HUES48 (cell line): ENCODE results near the gene PCDHGA10.
"Not testable (repeated sequence)": the region's sequence is repeated elsewhere in the genome, so short reads cannot be mapped to it uniquely, and the experiment has no call there.

Source experiments
- H3K27ac ChIP-seq: one replicate; pipeline ENCODE4 v1.7.0; 2013; ENCODE audit warnings: low read depth, low read length, inconsistent platforms
- H3K27me3 ChIP-seq: 2 replicates; pipeline ENCODE4 v1.6.1; 2013; ENCODE audit warnings: mild to moderate bottlenecking, low read length; ENCODE audit not compliant: control insufficient read depth, insufficient read depth
- H3K36me3 ChIP-seq: 2 replicates; pipeline ENCODE4 v1.6.1; 2013; ENCODE audit warnings: low read length; ENCODE audit not compliant: control insufficient read depth, insufficient read depth
- H3K4me1 ChIP-seq: 2 replicates; pipeline ENCODE4 v1.6.1; 2013; ENCODE audit warnings: mild to moderate bottlenecking, low read length; ENCODE audit not compliant: control insufficient read depth, insufficient read depth
- H3K4me3 ChIP-seq: 2 replicates; pipeline ENCODE4 v1.5.1; 2013; ENCODE audit warnings: mild to moderate bottlenecking, low read depth, low read length
- H3K9ac ChIP-seq: 2 replicates; pipeline ENCODE4 v1.6.1; 2013; ENCODE audit warnings: mild to moderate bottlenecking, low read depth, low read length, moderate library complexity
- H3K9me3 ChIP-seq: 2 replicates; pipeline ENCODE4 v1.6.1; 2013; ENCODE audit warnings: low read length; ENCODE audit not compliant: control insufficient read depth, insufficient read depth

PCDHGA10 gene

GRCh38 chr5:141382469-141383294, 30.1 kb upstream of the PCDHGA10 start, which contains the start of gene PCDHGA7:
TSS of gene PCDHGA7 (plus strand) at chr5:141382742. CDS start at chr5:141382900, 158 bp downstream.
- H3K4me3 ChIP-seq: no peak within 1 kb of the TSS
- H3K36me3 ChIP-seq: no peaks in the 10 kb centered on the region
- no peak within 1 kb of the TSS for H3K27ac ChIP-seq
- H3K9me3 ChIP-seq: peaks cover 43% of the 10 kb centered on the region
- no peaks in the 10 kb centered on the region for H3K4me1 ChIP-seq
- no peak within 1 kb of the TSS for H3K9ac ChIP-seq
- H3K27me3 ChIP-seq: no peaks in the 10 kb centered on the region

GRCh38 chr5:141383345-141383744, 29.4 kb upstream of the PCDHGA10 start:
- no peak overlapping the region for H3K27ac ChIP-seq
- H3K27me3 ChIP-seq: 0 out of 2 replicates have a peak, but pooled peaks cover 1% of the 10 kb centered on the region
- H3K36me3 ChIP-seq: no peaks in the 10 kb centered on the region
- H3K9me3 ChIP-seq: peaks cover 45% of the 10 kb centered on the region
- no peaks in the 10 kb centered on the region for H3K4me1 ChIP-seq
- H3K9ac ChIP-seq: no peak overlapping the region
- H3K4me3 ChIP-seq: no peak overlapping the region

GRCh38 chr5:141384471-141385267, 28.1 kb upstream of the PCDHGA10 start:
- Histone ChIP-seq H3K9me3 (peaks cover 59% of the 10 kb centered on the region), H3K27ac (no peak overlapping the region)

GRCh38 chr5:141387557-141388311, 25.1 kb upstream of the PCDHGA10 start, which contains the start of gene PCDHGB4:
TSS of gene PCDHGB4 (plus strand) at chr5:141387698. CDS start at chr5:141387885, 187 bp downstream.
- H3K36me3 ChIP-seq, H3K4me1 ChIP-seq, H3K27ac ChIP-seq, H3K9ac ChIP-seq, H3K27me3 ChIP-seq: not testable (repeated sequence)
- peak within 1 kb of the TSS; percentile 63 for H3K4me3 ChIP-seq
- peaks cover 79% of the 10 kb centered on the region for H3K9me3 ChIP-seq

More at GRCh38 chr5:141384471-141385267, 28.1 kb upstream of the PCDHGA10 start:
- no peaks in the 10 kb centered on the region for H3K36me3 ChIP-seq
- H3K4me1 ChIP-seq: no peaks in the 10 kb centered on the region
- H3K27me3 ChIP-seq: 0 out of 2 replicates have a peak, but pooled peaks cover 4% of the 10 kb centered on the region
- H3K9ac ChIP-seq: no peak overlapping the region
- no peak overlapping the region for H3K4me3 ChIP-seq

GRCh38 chr5:141388661-141389060, 24.1 kb upstream of the PCDHGA10 start:
- H3K9ac ChIP-seq: no peak overlapping the region
- no peaks in the 10 kb centered on the region for H3K4me1 ChIP-seq
- no peak overlapping the region for H3K27ac ChIP-seq
- H3K9me3 ChIP-seq: peaks cover 79% of the 10 kb centered on the region
- peak overlapping the region; percentile 40; the same call in 1 of the 2 replicates for H3K4me3 ChIP-seq
- peaks cover 5% of the 10 kb centered on the region; the same call in 1 of the 2 replicates for H3K36me3 ChIP-seq
- H3K27me3 ChIP-seq: 0 out of 2 replicates have a peak, but pooled peaks cover 4% of the 10 kb centered on the region

GRCh38 chr5:141389153-141390042, 23.4 kb upstream of the PCDHGA10 start:
- Histone ChIP-seq H3K9me3 (peaks cover 78% of the 10 kb centered on the region), H3K9ac (no peak overlapping the region), H3K27ac (no peak overlapping the region), H3K4me1 (no peaks in the 10 kb centered on the region), H3K4me3 (no peak overlapping the region), H3K27me3 (0 out of 2 replicates have a peak, but pooled peaks cover 4% of the 10 kb centered on the region), H3K36me3 (peaks cover 5% of the 10 kb centered on the region; the same call in 1 of the 2 replicates)

GRCh38 chr5:141392429-141393198, 20.2 kb upstream of the PCDHGA10 start, which contains the start of gene PCDHGA8:
TSS of gene PCDHGA8 (plus strand) at chr5:141392633. CDS start at chr5:141392814, 181 bp downstream.
- H3K36me3 ChIP-seq: peaks cover 5% of the 10 kb centered on the region; the same call in 1 of the 2 replicates
- H3K4me3 ChIP-seq: no peak within 1 kb of the TSS
- H3K9me3 ChIP-seq: peaks cover 83% of the 10 kb centered on the region
- no peaks in the 10 kb centered on the region for H3K4me1 ChIP-seq
- H3K27ac ChIP-seq: no peak within 1 kb of the TSS
- H3K9ac ChIP-seq: no peak within 1 kb of the TSS
- 0 out of 2 replicates have a peak, but pooled peaks cover 4% of the 10 kb centered on the region for H3K27me3 ChIP-seq

GRCh38 chr5:141393267-141393666, 19.5 kb upstream of the PCDHGA10 start:
- Histone ChIP-seq H3K27ac (no peak overlapping the region), H3K4me3 (no peak overlapping the region), H3K9me3 (peaks cover 81% of the 10 kb centered on the region), H3K9ac (no peak overlapping the region), H3K36me3 (peaks cover 5% of the 10 kb centered on the region; the same call in 1 of the 2 replicates), H3K27me3 (0 out of 2 replicates have a peak, but pooled peaks cover 3% of the 10 kb centered on the region), H3K4me1 (no peaks in the 10 kb centered on the region)

GRCh38 chr5:141394401-141395187, 18.2 kb upstream of the PCDHGA10 start:
- not testable (repeated sequence) for H3K36me3 ChIP-seq, H3K9ac ChIP-seq, H3K4me1 ChIP-seq, H3K27ac ChIP-seq, H3K27me3 ChIP-seq, H3K4me3 ChIP-seq
- H3K9me3 ChIP-seq: peaks cover 81% of the 10 kb centered on the region
